IMR-90 (cell line): ENCODE data around the gene TNIP2. TPM values are rescaled to one million over a fixed set of nuclear protein-coding genes. Genes with fewer than 3 reads are reported as not detected.

ENCODE experiments used
- ATAC-seq: fragments of 200-7000 bp; cut with Tn5 transposase; 2 replicates; pipeline ENCODE4 v1.9.1; 2020; ENCODE audit warnings: low read depth, mild to moderate bottlenecking, moderate library complexity
- BruUV-seq: library from RNA; stranded (reverse); fragments of 400-500 nt; replicated peaks from 2 replicates; lab custom pipeline; 2021; lab: Mats Ljungman, UMichigan
- CTCF ChIA-PET: fragments of 300-600 bp; formaldehyde crosslinking; extraction: SDS; loops from one replicate; lab custom pipeline; 2021; ENCODE audit warnings: antibody characterized with exemption; lab: Yijun Ruan, JAX
- POLR2A ChIA-PET: fragments of 300-600 bp; sonication (Branson Sonifier 250); formaldehyde crosslinking; loops from one replicate; lab custom pipeline; 2022; ENCODE audit warnings: antibody characterized with exemption; ENCODE audit not compliant: unreplicated experiment; lab: Charles Lee
- DNase-seq: peaks from one replicate; pipeline ENCODE4 v3.0.0; 2013
- H2AFZ ChIP-seq: replicated peaks from 2 replicates; pipeline ENCODE3; 2013; ENCODE audit warnings: low read length, mild to moderate bottlenecking; ENCODE audit not compliant: poor library complexity
- H2AK5ac ChIP-seq: 2 replicates; pipeline ENCODE4 v1.6.1; 2013; ENCODE audit warnings: low read depth, low read length, inconsistent platforms
- H2AK9ac ChIP-seq: replicated peaks from 2 replicates; pipeline ENCODE3; 2013; ENCODE audit warnings: mild to moderate bottlenecking, low read depth, low read length, moderate library complexity; ENCODE audit not compliant: poor library complexity
- H2BK120ac ChIP-seq: 2 replicates; pipeline ENCODE4 v1.6.1; 2013; ENCODE audit warnings: low read depth, low read length, inconsistent platforms
- H2BK15ac ChIP-seq: 3 replicates; pipeline ENCODE4 v1.6.1; 2013; ENCODE audit warnings: low read depth, low read length, inconsistent platforms
- H2BK20ac ChIP-seq: 2 replicates; pipeline ENCODE4 v1.6.1; 2013; ENCODE audit warnings: low read depth, mild to moderate bottlenecking, inconsistent platforms, low read length, moderate library complexity
- H2BK5ac ChIP-seq: 2 replicates; pipeline ENCODE4 v1.6.1; 2013; ENCODE audit warnings: mild to moderate bottlenecking, low read depth, low read length, inconsistent platforms; ENCODE audit not compliant: poor library complexity, severe bottlenecking
- H3K14ac ChIP-seq: replicated peaks from 2 replicates; pipeline ENCODE4 v1.6.1; 2013; ENCODE audit warnings: low read depth, low read length, inconsistent platforms
- H3K18ac ChIP-seq: 2 replicates; pipeline ENCODE4 v1.6.1; 2013; ENCODE audit warnings: low read depth, low read length, control low read depth
- H3K23ac ChIP-seq: 2 replicates; pipeline ENCODE4 v1.6.1; 2013; ENCODE audit warnings: low read depth, low read length, inconsistent platforms
- H3K27ac ChIP-seq: 2 replicates; pipeline ENCODE4 v1.5.1; 2013; ENCODE audit warnings: mild to moderate bottlenecking, control low read depth, low read length; ENCODE audit not compliant: insufficient read depth
- H3K27me3 ChIP-seq: 2 replicates; pipeline ENCODE4 v1.6.1; 2013; ENCODE audit warnings: low read length; ENCODE audit not compliant: control insufficient read depth, insufficient read depth
- H3K36me3 ChIP-seq: 2 replicates; pipeline ENCODE4 v1.6.1; 2013; ENCODE audit warnings: low read length, mixed read lengths; ENCODE audit not compliant: control insufficient read depth, insufficient read depth
- H3K4ac ChIP-seq: 2 replicates; pipeline ENCODE4 v1.6.1; 2013; ENCODE audit warnings: low read depth, low read length, inconsistent platforms
- H3K4me1 ChIP-seq: 2 replicates; pipeline ENCODE4 v1.6.1; 2013; ENCODE audit warnings: low read length, mixed read lengths; ENCODE audit not compliant: control insufficient read depth, insufficient read depth
- H3K4me2 ChIP-seq: 2 replicates; pipeline ENCODE4 v1.6.1; 2013; ENCODE audit warnings: low read depth, mild to moderate bottlenecking, control low read depth, low read length, moderate library complexity
- H3K4me3 ChIP-seq: 2 replicates; pipeline ENCODE4 v1.5.1; 2013; ENCODE audit warnings: low read depth, mild to moderate bottlenecking, control low read depth, low read length, moderate library complexity; ENCODE audit not compliant: insufficient read depth
- H3K56ac ChIP-seq: 2 replicates; pipeline ENCODE4 v1.6.1; 2013; ENCODE audit warnings: low read length, inconsistent platforms; ENCODE audit not compliant: insufficient read depth; ENCODE audit errors: extremely low read depth
- H3K79me1 ChIP-seq, 2 experiments: 2 replicates each; pipeline ENCODE4 v1.6.1; 2013; ENCODE audit warnings: low read length in 2 of 2, inconsistent platforms in 1 of 2, low read depth in 1 of 2
- H3K9ac ChIP-seq: 2 replicates; pipeline ENCODE4 v1.6.1; 2013; ENCODE audit warnings: low read depth, low read length, control low read depth
- H3K9me1 ChIP-seq: 2 replicates; pipeline ENCODE4 v1.6.1; 2013; ENCODE audit warnings: low read length, inconsistent platforms; ENCODE audit not compliant: insufficient read depth
- H3K9me3 ChIP-seq: 2 replicates; pipeline ENCODE4 v1.6.1; 2013; ENCODE audit warnings: low read length; ENCODE audit not compliant: control insufficient read depth, insufficient read depth
- H4K20me1 ChIP-seq: 2 replicates; pipeline ENCODE4 v1.6.1; 2013; ENCODE audit warnings: low read length, inconsistent platforms; ENCODE audit not compliant: insufficient read depth
- H4K5ac ChIP-seq: 2 replicates; pipeline ENCODE4 v1.6.1; 2013; ENCODE audit warnings: mild to moderate bottlenecking, low read depth, low read length, control low read depth
- H4K8ac ChIP-seq, 2 experiments: 2 replicates each; pipeline ENCODE4 v1.6.1; 2013; ENCODE audit warnings: low read depth in 2 of 2, low read length in 2 of 2, control low read depth in 1 of 2, inconsistent platforms in 1 of 2
- H4K91ac ChIP-seq: 2 replicates; pipeline ENCODE4 v1.6.1; 2013; ENCODE audit warnings: low read depth, low read length, inconsistent platforms; ENCODE audit not compliant: insufficient read depth
- BHLHE40 ChIP-seq: fragments of 150-350 bp; IDR thresholded peaks from 2 replicates; pipeline ENCODE4 v1.6.1; 2016; ENCODE audit warnings: mild to moderate bottlenecking, low read depth, low read length
- CEBPB ChIP-seq: IDR thresholded peaks from 2 replicates; pipeline ENCODE4 v1.6.1; 2012; ENCODE audit warnings: low read depth, low read length, improper control_type of control experiment
- CHD1 ChIP-seq: IDR thresholded peaks from 2 replicates; pipeline ENCODE4 v1.6.1; 2012; ENCODE audit warnings: low read depth, low read length, improper control_type of control experiment
- CTCF ChIP-seq: conservative IDR thresholded peaks from 2 replicates; pipeline ENCODE4 v1.5.1; 2012; ENCODE audit warnings: mild to moderate bottlenecking, low read depth, low read length, improper control_type of control experiment
- ELK1 ChIP-seq: fragments of 150-350 bp; IDR thresholded peaks from 2 replicates; pipeline ENCODE4 v1.6.1; 2016; ENCODE audit warnings: low read depth, mild to moderate bottlenecking, low read length, moderate library complexity, borderline replicate concordance
- MAFK ChIP-seq: IDR thresholded peaks from 2 replicates; pipeline ENCODE4 v1.6.1; 2012; ENCODE audit warnings: low read depth, low read length, improper control_type of control experiment
- MAZ ChIP-seq: IDR thresholded peaks from 2 replicates; pipeline ENCODE4 v1.6.1; 2012; ENCODE audit warnings: low read depth, mild to moderate bottlenecking, low read length, improper control_type of control experiment, moderate library complexity, borderline replicate concordance
- MXI1 ChIP-seq: IDR thresholded peaks from 2 replicates; pipeline ENCODE4 v1.6.1; 2012; ENCODE audit warnings: low read depth, mild to moderate bottlenecking, low read length, moderate library complexity, borderline replicate concordance
- NFE2L2 ChIP-seq: fragments of 150-350 bp; IDR thresholded peaks from 2 replicates; pipeline ENCODE4 v1.6.1; 2016; ENCODE audit warnings: low read depth, mild to moderate bottlenecking, low read length
- RAD21 ChIP-seq: IDR thresholded peaks from 2 replicates; pipeline ENCODE4 v1.6.1; 2012; ENCODE audit warnings: low read length, improper control_type of control experiment
- RCOR1 ChIP-seq: IDR thresholded peaks from 2 replicates; pipeline ENCODE4 v1.6.1; 2012; ENCODE audit warnings: mild to moderate bottlenecking, low read length, improper control_type of control experiment; ENCODE audit not compliant: insufficient replicate concordance
- RFX5 ChIP-seq: IDR thresholded peaks from 2 replicates; pipeline ENCODE4 v1.8.0; 2012; ENCODE audit warnings: low read depth, mild to moderate bottlenecking, low read length, moderate library complexity
- WGBS, 2 experiments: methylation state at CpG; one replicate each; pipeline versions ENCODE4 v1.1.5 to v1.1.7; 2013; ENCODE audit warnings: missing lambda C conversion rate in 2 of 2; ENCODE audit not compliant: insufficient read length in 1 of 2; ENCODE audit errors: extremely low coverage in 2 of 2; 5-methylcytosine and 5-hydroxymethylcytosine counted together
- dilution Hi-C: fragments of 300-500 bp; cut with HindIII; formaldehyde crosslinking; loops from one replicate; pipeline ENCODE4 v1.14.3; 2018; ENCODE audit warnings: low sequenced_read_pairs; ENCODE audit not compliant: unreplicated experiment
- in situ Hi-C: fragments of 300-500 bp; cut with MboI; formaldehyde crosslinking; loops from 3 replicates; pipeline ENCODE4 v1.14.3; 2019; ENCODE audit warnings: low sequenced_read_pairs, inconsistent platforms, mixed read lengths
- intact Hi-C: fragments of 100-400 bp; cut with micrococcal nuclease; formaldehyde crosslinking; loops from 2 replicates; pipeline ENCODE4 v1.10.0; 2022
- polyA plus RNA-seq, 3 experiments: library from polyadenylated mRNA; depleted of rRNA; stranded (reverse); fragments of >200 nt; gene quantifications; 2 replicates each; pipeline ENCODE4 v1.2.3, GENCODE V29; 2012; ENCODE audit warnings: low replicate concordance in 1 of 3
- total RNA-seq: library from RNA; depleted of rRNA; stranded (reverse); fragments of >200 nt; gene quantifications from 2 replicates; pipeline ENCODE4 v1.2.3, GENCODE V29; 2012
- TF ChIP-seq, protein P1 (sequence below): fragments of 150-350 bp; IDR thresholded peaks from 2 replicates; pipeline ENCODE4 v1.6.1; 2017; ENCODE audit warnings: mild to moderate bottlenecking, antibody characterized with exemption, low read length, low read depth

TNIP2 gene
- total and polyA plus RNA-seq, 2 of the 4 experiments (the other 2 are of a cell fraction): 33.3 to 38.5 TPM

DNA sequence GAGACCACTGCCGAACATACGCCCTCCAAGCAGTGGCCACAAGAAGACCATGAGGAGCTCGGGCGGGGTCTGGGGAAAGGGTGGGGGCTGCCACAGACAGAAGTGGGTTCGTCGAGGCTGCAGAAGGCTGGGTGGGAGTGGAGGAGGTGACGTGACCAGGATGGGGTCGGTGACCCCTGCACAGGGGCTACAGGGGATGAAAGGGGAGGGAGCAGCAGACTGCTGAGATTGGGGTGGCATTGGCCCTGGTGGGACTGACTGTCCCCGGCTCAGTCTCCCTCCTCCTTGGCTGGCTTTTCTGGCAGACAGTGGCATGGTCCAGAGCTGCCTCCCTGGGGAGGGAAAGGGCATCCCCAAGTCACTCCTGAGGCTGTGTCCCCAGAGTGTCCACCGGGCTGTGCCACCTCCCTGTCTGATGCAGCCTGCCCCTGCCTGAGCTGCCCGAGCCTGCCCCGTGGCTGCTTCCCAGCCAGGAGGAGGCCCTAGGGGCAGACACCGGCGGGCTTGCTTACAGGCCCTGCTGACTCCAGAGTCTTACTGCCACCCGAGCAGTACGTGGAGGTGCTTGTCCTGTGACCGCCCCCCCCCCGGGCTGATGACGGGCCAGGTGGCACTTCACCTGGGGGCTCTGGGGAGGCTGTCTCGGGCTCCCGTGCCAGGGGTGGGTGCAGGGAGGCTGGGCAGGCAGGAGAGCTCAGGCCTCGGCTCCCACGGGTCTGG is 44.0 kb upstream of the TNIP2 start:
- Histone ChIP-seq H3K79me1 (peaks cover 5 to 90% of the 10 kb centered on the region in 2 experiments), H2AK5ac (peak overlapping the region; percentile 92; the same call in 1 of the 2 replicates), H4K8ac (peak overlapping the region; percentile 73 to 95; a peak in 3 of 4 replicates), H3K27ac (peak overlapping the region; percentile 94), H3K9me3 (no peaks in the 10 kb centered on the region), H2BK120ac (0 out of 2 replicates have a peak overlapping the region, but pooled peaks have one; percentile 2), H3K4me3 (no peak overlapping the region), H3K4me2 (no peak overlapping the region), H3K4ac (peak overlapping the region; percentile 93), H3K56ac (no peak overlapping the region), H3K9me1 (peaks cover 2% of the 10 kb centered on the region; the same call in 1 of the 2 replicates), H4K5ac (peak overlapping the region; percentile 75), H3K18ac (peak overlapping the region; percentile 70; the same call in 1 of the 2 replicates), H3K14ac (peak overlapping the region; percentile 72), H3K9ac (peak overlapping the region; percentile 54; the same call in 1 of the 2 replicates), H3K23ac (peak overlapping the region; percentile 3; the same call in 1 of the 2 replicates), H3K4me1 (peaks cover 45% of the 10 kb centered on the region), H2BK5ac (peak overlapping the region; percentile 80), H3K27me3 (no peaks in the 10 kb centered on the region), H4K91ac (peak overlapping the region; percentile 65; the same call in 1 of the 2 replicates), H4K20me1 (no peaks in the 10 kb centered on the region), H2AK9ac (peak overlapping the region; percentile 31), H2BK15ac (no peak overlapping the region; the same call in 2 of the 3 replicates), H2BK20ac (0 out of 2 replicates have a peak overlapping the region, but pooled peaks have one; percentile 45), H3K36me3 (0 out of 2 replicates have a peak, but pooled peaks cover 2% of the 10 kb centered on the region), H2AFZ (peak overlapping the region; percentile 91)
- WGBS, 2 experiments: 83% methylated on average over 14 of the region's 23 CpGs; no CpG with 5 or more reads in 1 of the 2 experiments
- ATAC-seq (0 out of 2 replicates have a peak, but pooled peaks have one; percentile 3), DNase-seq (no peak)
- ChIA-PET POLR2A (no interaction called here), CTCF (no interaction called here)
- intact Hi-C loops (no loop called here), dilution Hi-C loops (no loop called here), in situ Hi-C loops (no loop called here)
- BruUV-seq: no TSS peak
- TF ChIP-seq MXI1 (no peak), RCOR1 (no peak), RAD21 (no peak), CEBPB (no peak), RFX5 (no peak), MAFK (no peak), MAZ (no peak), ELK1 (no peak), CHD1 (no peak), CTCF (no peak), NFE2L2 (no peak), BHLHE40 (no peak)
- TF ChIP-seq, protein P1, sequence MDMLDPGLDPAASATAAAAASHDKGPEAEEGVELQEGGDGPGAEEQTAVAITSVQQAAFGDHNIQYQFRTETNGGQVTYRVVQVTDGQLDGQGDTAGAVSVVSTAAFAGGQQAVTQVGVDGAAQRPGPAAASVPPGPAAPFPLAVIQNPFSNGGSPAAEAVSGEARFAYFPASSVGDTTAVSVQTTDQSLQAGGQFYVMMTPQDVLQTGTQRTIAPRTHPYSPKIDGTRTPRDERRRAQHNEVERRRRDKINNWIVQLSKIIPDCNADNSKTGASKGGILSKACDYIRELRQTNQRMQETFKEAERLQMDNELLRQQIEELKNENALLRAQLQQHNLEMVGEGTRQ: no peak
